Thyroid gland (tissue), 4 donors: ENCODE measurements around the gene C3orf22. TPM values are rescaled to one million over a fixed set of nuclear protein-coding genes. Genes with fewer than 3 reads are reported as not detected.

Experiments
- DNase-seq, 2 donors: peaks; one replicate each; pipeline ENCODE4 v3.0.0-alpha.2; 2019
- H3K27ac ChIP-seq, 3 donors: fragments of 200-600 bp; sonication (generic); 1 replicate in 2 of 3; 2 replicates in 1 of 3; pipeline ENCODE4 v1.5.1; 2016 to 2019; ENCODE audit warnings: mild to moderate bottlenecking in 1 of 3, moderate library complexity in 1 of 3
- H3K27me3 ChIP-seq: fragments of 200-600 bp; sonication (generic); one replicate; pipeline ENCODE4 v1.5.1; 2019
- H3K36me3 ChIP-seq, 2 donors: fragments of 200-600 bp; sonication (generic); one replicate each; pipeline ENCODE4 v1.5.1; 2016 to 2019
- H3K4me1 ChIP-seq, 2 donors: fragments of 200-600 bp; sonication (generic); one replicate each; pipeline ENCODE4 v1.5.1; 2017 to 2019
- H3K4me3 ChIP-seq, 3 donors: fragments of 200-600 bp; sonication (generic); replicated peaks in 1 of 3; 1 replicate in 2 of 3; 2 replicates in 1 of 3; pipeline ENCODE4 v1.5.1; 2016; ENCODE audit warnings: mild to moderate bottlenecking in 1 of 3
- H3K9me3 ChIP-seq: fragments of 200-600 bp; sonication (generic); one replicate; pipeline ENCODE4 v1.5.1; 2017
- CTCF ChIP-seq, 6 experiments: fragments of 200-600 bp in 3 of 6; fragments of 450-650 bp in 3 of 6; sonication (generic) in 3 of 6; IDR thresholded peaks; one replicate each; pipeline ENCODE4 v1.5.1; 2016 to 2019; ENCODE audit warnings: antibody characterized with exemption in 6 of 6, mild to moderate bottlenecking in 2 of 6, inconsistent platforms in 1 of 6, moderate library complexity in 1 of 6
- POLR2A ChIP-seq, 2 donors: fragments of 450-650 bp; IDR thresholded peaks; one replicate each; pipeline ENCODE4 v1.6.1; 2017; ENCODE audit warnings: antibody characterized with exemption in 2 of 2, mild to moderate bottlenecking in 2 of 2, moderate library complexity in 1 of 2
- WGBS, 2 donors: methylation state at CpG; one replicate each; pipeline ENCODE4 v1.1.5; 2017; 5-methylcytosine and 5-hydroxymethylcytosine counted together
- intact Hi-C: fragments of 100-400 bp; cut with DNase I; formaldehyde crosslinking; loops from one replicate; pipeline ENCODE4 v1.15.1; 2023
- total RNA-seq, 4 donors: library from RNA; depleted of rRNA; stranded (reverse); fragments of >200 nt; gene quantifications; one replicate each; pipeline ENCODE4 v1.2.3, GENCODE V29; 2016

The C3orf22 gene
- total RNA-seq, 4 donors from 2014 or later, result not detected

- Histone ChIP-seq H3K4me1 (no peaks in the 10 kb centered on the region), H3K27ac (no peak overlapping the region), H3K36me3 (no peaks in the 10 kb centered on the region), H3K9me3 (no peaks in the 10 kb centered on the region), H3K4me3 (no peak overlapping the region), H3K27me3 (peaks cover 6% of the 10 kb centered on the region)
- TF ChIP-seq POLR2A (IDR thresholded peaks at IDR 0.05), result no peak
- TF ChIP-seq CTCF (IDR thresholded peaks at IDR 0.05), result no peak
- peak; percentile 23 to 38 for DNase-seq
- WGBS, 2 donors, result 72 to 77% methylated on average over 4 to 6 of the region's 7 CpGs
- intact Hi-C loops, result no loop called here
These were observed 14.0 kb downstream of the C3orf22 start for GRCh38 chr3:126544596-126545281.

GRCh38 chr3:126543457-126544061, 15.2 kb downstream of the C3orf22 start:
- intact Hi-C loops, result no loop called here
- WGBS, 2 donors, result 88 to 92% methylated on average over 2 of the region's 2 CpGs
- H3K27me3 ChIP-seq, result peaks cover 6% of the 10 kb centered on the region

GRCh38 chr3:126542340-126543241, 16.1 kb downstream of the C3orf22 start:
- WGBS, 2 donors, result 55 to 76% methylated on average over 35 to 42 of the region's 57 CpGs
- peaks cover 6% of the 10 kb centered on the region for H3K27me3 ChIP-seq
- TF ChIP-seq CTCF (IDR thresholded peaks at IDR 0.05), result no peak
- no peaks in the 10 kb centered on the region for H3K4me1 ChIP-seq
- no peaks in the 10 kb centered on the region for H3K9me3 ChIP-seq
- intact Hi-C loops, result no loop called here
- DNase-seq, result no peak
- H3K27ac ChIP-seq, result no peak overlapping the region
- H3K36me3 ChIP-seq, result no peaks in the 10 kb centered on the region
- H3K4me3 ChIP-seq, result no peak overlapping the region

More at GRCh38 chr3:126543457-126544061, 15.2 kb downstream of the C3orf22 start:
- no peaks in the 10 kb centered on the region for H3K36me3 ChIP-seq
- no peak for DNase-seq
- H3K9me3 ChIP-seq, result no peaks in the 10 kb centered on the region
- H3K4me3 ChIP-seq, result no peak overlapping the region
- H3K27ac ChIP-seq, result no peak overlapping the region
- TF ChIP-seq POLR2A (IDR thresholded peaks at IDR 0.05) (no peak), CTCF (IDR thresholded peaks at IDR 0.05) (no peak)
- no peaks in the 10 kb centered on the region for H3K4me1 ChIP-seq

- no peak overlapping the region for H3K4me3 ChIP-seq
- TF ChIP-seq POLR2A (IDR thresholded peaks at IDR 0.05), result no peak
- intact Hi-C loops, result no loop called here
- H3K4me1 ChIP-seq, result no peaks in the 10 kb centered on the region
- WGBS, 2 donors, result 25 to 39% methylated on average over 41 to 60 of the region's 101 CpGs
- H3K27me3 ChIP-seq, result peaks cover 6% of the 10 kb centered on the region
- DNase-seq, result no peak
- no peaks in the 10 kb centered on the region for H3K36me3 ChIP-seq
- no peak overlapping the region for H3K27ac ChIP-seq
- H3K9me3 ChIP-seq, result no peaks in the 10 kb centered on the region
These were observed 16.9 kb downstream of the C3orf22 start for GRCh38 chr3:126541628-126542339.

- no peak overlapping the region for H3K4me3 ChIP-seq
- H3K36me3 ChIP-seq, result no peaks in the 10 kb centered on the region
- TF ChIP-seq POLR2A (IDR thresholded peaks at IDR 0.05) (no peak), CTCF (IDR thresholded peaks at IDR 0.05) (no peak)
- H3K27me3 ChIP-seq, result peaks cover 6% of the 10 kb centered on the region
- H3K9me3 ChIP-seq, result no peaks in the 10 kb centered on the region
- no peaks in the 10 kb centered on the region for H3K4me1 ChIP-seq
- no peak for DNase-seq
- 73 to 77% methylated on average over 21 to 22 of the region's 24 CpGs for WGBS, 2 donors
- no peak overlapping the region for H3K27ac ChIP-seq
- intact Hi-C loops, result no loop called here
These were observed 17.6 kb downstream of the C3orf22 start for GRCh38 chr3:126540951-126541627.
